ENCODE results near the gene PASK.

Gene PASK

DNA sequence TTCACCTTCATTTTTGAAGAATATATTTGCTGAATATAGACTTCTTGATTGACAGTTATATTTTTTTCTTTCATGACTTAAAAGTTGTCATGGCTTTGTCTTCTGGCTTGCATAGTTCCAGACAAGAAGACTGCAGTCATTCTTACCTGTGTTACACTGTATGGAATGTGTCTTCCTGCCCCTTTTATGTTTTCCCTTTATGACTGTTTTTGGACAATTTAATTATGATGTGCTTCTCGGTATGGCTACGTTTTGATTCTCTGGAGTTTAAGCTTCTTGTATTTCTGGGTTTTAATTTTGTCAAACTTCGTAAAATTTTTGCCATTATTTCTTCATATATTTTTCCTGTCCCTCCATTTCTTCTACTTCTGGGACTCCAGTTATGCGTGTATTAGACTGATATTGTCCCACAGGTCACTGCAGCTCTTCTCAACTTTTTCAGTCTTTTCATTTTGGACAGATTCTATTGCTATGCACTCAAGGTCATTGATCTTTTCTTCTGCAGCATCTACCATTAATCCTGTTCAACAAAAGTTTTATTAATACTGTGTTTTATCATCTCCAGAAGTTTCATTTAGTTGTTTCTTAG, 64.3 kb downstream of the PASK start:
- no peak for DNase-seq (ENCODE audit: low spot score)
- TF ChIP-seq CTCF (IDR thresholded peaks at IDR 0.05; ENCODE audit: extremely low read depth, missing control alignments): no peak

DNA sequence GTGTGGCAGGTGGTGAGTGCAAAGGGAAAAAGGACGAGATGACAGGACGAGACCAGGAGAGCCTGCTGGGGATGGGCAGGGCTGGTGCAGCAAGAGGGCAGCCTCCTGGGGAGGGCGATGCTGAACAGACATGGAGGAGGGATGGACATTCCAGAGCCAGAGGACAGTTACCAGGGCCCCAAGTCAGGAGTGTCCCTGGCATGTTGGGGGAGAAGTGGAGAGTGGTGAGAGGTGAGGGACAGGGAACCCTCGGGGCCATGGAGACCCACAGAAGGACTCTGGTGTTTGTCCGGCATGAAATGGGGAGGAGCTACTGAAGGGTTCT, 66.2 kb downstream of the PASK start:
- DNase-seq (ENCODE audit: low spot score): no peak
- no peak for TF ChIP-seq CTCF (IDR thresholded peaks at IDR 0.05; ENCODE audit: extremely low read depth, missing control alignments)

GRCh38 chr2:241082341-241083090, 66.8 kb downstream of the PASK start:
- no peak for TF ChIP-seq CTCF (IDR thresholded peaks at IDR 0.05; ENCODE audit: extremely low read depth, missing control alignments)
- DNase-seq (ENCODE audit: low spot score): no peak

DNA sequence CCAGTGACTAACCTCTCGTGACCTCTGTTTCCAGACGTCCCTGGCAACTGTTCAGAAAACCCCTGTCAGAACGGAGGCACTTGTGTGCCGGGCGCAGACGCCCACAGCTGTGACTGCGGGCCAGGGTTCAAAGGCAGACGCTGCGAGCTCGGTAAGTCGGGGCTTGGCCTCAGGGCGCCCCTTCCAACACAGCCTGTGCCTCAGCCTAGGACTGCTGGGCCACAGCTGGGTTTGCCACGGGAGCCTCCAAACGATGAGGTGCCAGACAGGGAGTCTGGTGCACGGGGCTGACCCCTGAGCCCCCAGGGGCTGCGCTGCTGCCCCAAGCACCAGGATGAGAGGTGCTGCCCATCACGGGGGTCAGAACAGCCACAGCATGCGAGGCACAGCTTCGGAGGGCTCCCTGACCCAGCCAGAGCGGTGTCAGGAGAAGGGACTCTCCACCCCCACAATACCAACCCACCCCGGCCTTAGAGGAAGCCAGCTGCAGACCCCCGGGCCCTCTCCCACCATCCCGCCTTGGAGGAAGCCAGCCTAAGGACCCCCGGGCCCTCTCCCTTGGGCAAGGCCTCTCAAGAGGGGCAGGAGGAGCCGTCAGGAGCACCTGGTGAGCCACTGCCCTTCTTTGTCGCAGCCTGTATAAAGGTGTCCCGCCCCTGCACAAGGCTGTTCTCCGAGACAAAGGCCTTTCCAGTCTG, 67.5 kb downstream of the PASK start:
- TF ChIP-seq CTCF (IDR thresholded peaks at IDR 0.05; ENCODE audit: extremely low read depth, missing control alignments): no peak
- no peak for DNase-seq (ENCODE audit: low spot score)

DNA sequence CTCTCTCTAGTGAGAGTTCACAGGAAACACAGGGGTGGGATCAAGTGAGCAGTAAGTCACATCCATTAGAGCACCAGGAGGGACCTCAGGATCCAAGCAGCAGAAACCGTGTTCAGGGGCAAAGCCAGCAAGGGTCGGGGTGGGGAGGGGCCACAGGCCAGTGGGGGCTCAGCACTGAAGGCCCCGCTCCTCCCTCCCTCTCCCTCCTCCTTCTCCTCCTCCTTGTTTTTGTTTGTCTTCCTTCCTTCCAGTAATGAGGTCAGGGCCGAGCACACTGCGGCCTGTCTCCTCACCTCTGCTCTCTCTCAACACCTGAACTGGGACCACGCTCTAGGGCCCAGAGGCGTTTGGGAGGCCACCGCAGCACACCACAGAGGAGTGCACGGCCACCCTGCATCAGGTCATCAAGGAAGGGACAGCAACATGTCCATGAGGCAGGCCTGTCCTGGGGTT, 68.1 kb downstream of the PASK start:
- no peak for TF ChIP-seq CTCF (IDR thresholded peaks at IDR 0.05; ENCODE audit: extremely low read depth, missing control alignments)
- DNase-seq (ENCODE audit: low spot score): no peak

DNA sequence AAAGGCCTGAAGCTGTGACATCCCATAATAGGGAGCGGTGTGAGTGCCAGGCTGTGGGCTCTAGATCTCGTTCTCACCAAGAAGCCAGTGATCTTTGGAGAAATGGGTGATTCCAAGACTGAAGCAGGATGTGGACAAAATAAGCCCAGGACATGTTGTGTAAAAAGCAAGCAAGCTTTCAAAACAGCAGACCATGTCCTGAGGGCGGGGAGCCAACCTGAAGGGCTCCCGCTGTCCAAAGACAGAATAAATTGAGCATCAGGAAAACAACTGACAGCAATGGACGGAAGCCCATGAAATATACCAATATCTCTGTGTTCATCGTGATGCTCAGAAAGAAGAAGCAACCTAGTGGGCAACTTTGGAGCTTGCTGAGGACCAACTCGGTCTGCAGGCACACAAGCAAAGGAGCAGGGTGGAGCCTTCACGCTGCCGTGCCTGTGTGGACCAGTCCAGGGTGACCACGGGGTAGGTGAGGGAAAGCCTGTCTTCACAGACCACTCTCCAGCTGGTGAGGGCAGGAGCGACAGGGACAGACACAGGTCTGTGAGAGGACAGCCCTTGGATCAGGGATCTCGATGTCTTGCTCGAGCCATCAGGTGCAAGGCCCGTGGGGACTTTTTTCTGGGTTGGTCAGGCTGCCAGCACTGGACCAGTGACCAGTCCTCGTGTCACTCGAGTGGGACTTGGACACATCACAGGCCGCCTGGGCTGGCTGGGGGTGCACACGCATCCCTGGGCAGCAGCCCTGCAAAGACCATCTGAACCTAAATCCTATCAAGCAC, 68.7 kb downstream of the PASK start:
- TF ChIP-seq CTCF (IDR thresholded peaks at IDR 0.05; ENCODE audit: extremely low read depth, missing control alignments): no peak

More for the DNA sequence above, 68.7 kb downstream of the PASK start:
- no peak for DNase-seq (ENCODE audit: low spot score)

All from GM20000 (cell line).